Activated effector memory CD4-positive, alpha-beta T cell treated with Interleukin-2 at 50 U/mL for 16 hours (primary cell): ENCODE data around the gene PARD6G.

Source experiments
- DNase-seq: peaks from one replicate; pipeline ENCODE4 v3.0.0-alpha.2; 2020

Gene PARD6G

GRCh38 chr18:80136679-80137078 lies 110.6 kb downstream of the PARD6G start:
- no peak for DNase-seq

GRCh38 chr18:80135136-80135535 lies 112.2 kb downstream of the PARD6G start:
- no peak for DNase-seq

GRCh38 chr18:80133124-80133523 lies 114.2 kb downstream of the PARD6G start:
- no peak for DNase-seq

DNA sequence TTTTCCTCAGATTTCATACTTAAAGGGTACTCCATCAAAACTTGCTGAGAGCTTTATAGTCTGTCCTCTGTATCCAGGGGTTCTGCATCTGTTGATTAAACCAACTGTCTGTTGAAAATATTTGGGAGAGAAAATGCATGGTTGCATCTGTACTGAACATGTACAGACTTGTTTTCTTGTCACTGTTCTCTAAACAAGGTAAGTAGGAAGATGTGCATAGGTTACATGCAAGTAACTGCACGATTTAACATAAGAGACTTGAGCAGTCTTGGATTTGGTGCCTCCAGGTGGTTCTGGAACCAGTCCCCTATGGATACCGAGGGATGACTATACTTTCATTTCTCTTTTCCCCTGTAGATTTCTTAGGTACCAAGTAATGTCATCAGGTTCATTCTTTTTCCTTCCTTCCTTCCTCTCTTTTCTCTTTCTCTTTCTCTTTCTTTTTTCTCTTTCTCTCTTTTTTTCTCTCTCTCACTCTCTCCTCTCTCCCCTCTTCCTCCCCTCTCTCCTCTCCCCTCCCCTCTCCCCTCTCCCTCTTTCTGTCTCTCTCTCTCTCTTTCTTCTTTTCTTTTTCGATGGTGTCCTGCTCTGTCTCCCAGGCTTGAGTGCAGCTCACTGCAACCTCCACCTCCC lies 115.0 kb downstream of the PARD6G start:
- DNase-seq: no peak

DNA sequence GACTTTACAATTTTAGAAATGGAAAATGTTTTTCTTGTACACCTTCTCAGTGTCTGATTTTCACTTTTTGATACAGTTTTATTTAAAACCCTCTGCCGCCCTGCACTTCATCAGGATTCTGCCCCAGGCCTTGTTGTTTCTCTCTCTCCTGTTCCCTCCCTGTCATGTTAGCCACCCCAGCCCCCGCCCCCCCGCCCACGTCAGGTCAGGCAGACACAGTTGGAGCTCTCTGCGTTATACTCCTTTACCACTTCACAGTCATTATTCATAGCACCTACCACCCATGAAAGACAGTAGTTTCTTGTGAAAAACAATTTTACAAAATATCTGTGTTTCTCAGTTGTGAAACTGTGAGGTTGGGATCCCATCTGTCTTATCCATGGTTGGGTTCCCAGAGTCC lies 116.8 kb downstream of the PARD6G start:
- no peak for DNase-seq

DNA sequence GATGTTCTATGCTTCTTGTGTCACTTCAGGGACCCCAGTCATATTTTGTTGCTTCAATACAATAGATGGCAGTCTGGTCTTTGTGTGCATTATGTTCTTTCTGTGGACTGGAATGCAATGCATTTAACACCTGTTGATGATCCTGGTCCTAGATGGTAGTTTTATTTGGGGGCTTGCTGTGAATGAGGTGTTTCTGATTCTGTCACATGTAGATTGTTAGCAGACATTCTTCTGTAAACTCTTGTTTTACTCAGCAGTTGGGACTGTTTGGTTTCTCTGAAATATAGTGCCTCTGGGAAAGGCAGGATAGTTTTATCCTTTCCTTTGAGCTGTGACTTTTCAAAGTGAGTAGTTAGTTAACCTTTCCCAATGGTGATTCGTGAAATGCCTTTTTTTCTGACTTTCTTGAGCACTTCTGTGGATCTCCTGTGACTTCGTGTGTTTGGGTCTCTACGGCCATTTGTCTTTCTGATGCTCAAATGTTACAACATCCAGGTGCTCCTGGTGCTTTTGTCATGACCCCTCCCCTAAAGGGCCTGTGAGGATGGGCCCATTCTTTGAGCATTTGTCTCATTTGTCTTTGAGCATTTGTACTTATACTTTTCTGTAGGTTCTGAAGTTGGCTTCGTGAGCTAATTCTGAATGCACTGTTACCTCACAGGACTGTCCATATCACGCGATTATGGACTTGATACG lies 117.5 kb downstream of the PARD6G start:
- no peak for DNase-seq

DNA sequence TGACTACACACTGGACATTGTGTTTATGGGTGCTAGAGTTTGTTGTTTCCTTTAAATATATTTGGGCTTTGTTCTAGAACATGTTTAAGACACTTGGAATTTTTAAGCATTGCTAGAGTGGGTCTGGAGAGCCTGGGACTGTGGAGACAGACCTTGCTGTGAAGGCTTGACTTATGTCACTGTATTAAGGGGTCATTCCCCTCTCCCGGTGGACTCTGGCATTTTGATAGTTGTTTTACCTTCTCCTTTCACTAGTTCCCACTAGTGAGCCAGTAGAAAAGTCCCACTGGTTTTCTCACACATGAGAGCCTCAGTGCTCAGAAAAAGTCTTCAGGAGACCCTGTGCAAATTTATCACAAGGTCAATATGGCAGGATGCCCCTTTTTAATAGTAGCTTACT lies 119.7 kb downstream of the PARD6G start:
- no peak for DNase-seq

DNA sequence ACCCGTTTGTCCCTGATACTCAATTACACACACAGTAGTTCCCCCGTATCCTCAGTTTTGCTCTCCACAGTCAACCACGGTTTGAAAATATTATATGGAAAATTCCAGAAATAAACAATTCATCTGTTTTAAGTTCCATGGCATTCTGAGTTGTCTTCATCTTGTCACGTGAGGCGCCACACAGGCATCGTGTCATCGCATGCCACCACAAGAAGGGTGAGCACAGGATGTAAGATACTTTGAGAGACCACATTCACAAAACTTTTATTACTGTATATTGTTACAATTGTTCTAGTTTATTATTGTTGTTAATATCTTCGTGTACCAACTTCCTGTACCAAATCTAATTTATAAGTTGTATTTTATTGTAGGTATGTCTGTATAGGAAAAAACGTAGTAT lies 120.5 kb downstream of the PARD6G start:
- DNase-seq: no peak

GRCh38 chr18:80124131-80124530 lies 123.2 kb downstream of the PARD6G start:
- DNase-seq: no peak

GRCh38 chr18:80120932-80121331 lies 126.4 kb downstream of the PARD6G start:
- DNase-seq: no peak

- DNase-seq: no peak
These were observed 128.2 kb downstream of the PARD6G start for GRCh38 chr18:80119111-80119510.

GRCh38 chr18:80115035-80115434 lies 132.3 kb downstream of the PARD6G start:
- no peak for DNase-seq

GRCh38 chr18:80112624-80113248 lies 134.6 kb downstream of the PARD6G start:
- no peak for DNase-seq

DNA sequence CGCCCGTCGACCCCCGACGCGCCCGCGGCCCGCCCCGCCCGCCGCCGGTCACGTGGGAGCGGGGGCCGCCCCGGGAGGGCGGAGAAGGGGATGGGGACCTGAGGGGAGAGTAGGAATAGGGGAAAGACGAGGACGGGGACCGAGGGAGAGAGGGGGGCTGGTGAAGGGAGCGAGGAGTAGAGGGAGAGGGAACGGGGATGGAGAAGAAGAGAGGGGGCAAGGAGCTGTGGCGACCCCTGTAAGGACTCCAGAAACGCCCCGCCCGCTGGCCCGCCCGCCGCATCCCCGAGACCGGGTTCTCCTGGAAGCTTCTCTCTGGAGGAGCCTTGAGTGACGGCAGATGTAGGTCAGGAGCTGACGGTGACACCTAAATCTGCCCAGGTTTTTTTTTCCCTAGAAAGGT lies 137.6 kb downstream of the PARD6G start:
- DNase-seq: peak; percentile 19

DNA sequence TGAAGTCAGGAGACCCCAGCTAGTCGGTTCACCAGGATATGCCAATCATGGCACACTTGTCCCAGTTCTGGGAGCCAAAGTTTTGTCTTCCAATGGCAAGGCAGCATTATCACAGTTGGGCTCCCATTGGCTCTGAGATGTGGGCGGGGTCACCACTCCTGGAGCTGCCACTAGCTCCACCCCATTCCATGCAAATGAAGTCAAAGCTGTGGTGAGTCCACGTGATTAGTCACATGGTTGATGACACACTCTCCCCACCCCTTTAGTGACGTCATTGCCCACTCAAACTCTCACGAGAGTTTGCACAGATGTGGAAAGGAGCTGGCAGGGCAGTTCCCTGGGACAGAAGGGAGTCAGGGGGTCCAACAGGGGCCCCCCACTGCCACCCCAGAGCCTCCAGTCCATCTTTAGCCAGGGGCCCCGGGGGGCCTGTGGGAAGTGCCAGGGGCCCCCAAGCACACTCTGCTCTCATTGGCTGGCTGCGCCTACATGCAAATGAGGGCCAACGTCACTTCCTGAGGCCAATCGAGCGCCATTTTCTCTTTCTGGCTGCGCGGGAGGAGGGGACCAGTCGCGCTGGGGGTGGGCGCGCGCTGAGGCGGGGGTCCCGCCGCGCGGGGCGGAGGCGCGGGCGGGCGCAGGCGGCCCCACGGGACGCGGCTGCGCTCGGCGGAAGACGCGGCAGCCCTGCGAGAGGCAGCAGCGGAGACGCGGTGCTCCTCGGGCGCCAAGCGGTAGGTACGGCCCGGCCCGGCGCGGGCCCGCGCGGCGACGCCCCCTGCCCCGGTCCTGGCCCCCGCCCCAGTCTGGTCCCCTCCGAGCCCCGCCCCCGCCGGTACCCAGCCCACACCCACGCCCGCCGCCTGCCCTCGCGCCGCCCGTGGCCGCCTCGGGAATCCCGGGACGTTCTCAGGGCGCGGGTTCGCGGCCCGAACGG lies 138.3 kb downstream of the PARD6G start, which contains the start of gene ADNP2:
TSS of gene ADNP2 (plus strand) at position 524 of the 937 bp plus-strand sequence. CDS start 8,281 bp downstream, outside the sequence.
- peak; percentile 67 for DNase-seq

DNA sequence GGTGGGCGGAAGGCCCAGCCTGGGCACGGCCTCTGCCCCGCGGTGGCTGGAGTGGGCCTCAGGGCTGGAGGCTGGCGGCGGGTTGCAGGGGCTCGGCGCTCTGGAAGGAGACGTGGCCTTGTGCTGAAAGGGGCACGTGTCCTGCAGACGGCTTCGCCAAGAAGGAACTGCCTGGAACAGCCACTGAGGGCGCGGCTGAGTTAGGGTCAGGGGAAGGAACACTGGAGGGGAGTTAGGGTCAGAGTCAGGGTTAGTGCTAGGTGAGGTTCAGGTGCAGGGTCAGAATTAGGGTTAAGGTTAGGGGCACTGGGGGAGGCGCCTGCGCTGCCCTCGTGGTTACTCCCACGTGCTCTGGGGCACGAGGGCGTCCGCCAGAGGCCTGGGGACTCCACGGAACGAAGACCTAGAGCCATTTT lies 139.2 kb downstream of the PARD6G start:
- DNase-seq: no peak

GRCh38 chr18:80107426-80107825 lies 139.9 kb downstream of the PARD6G start:
- no peak for DNase-seq
